ENCODE data around the gene AFAP1L2. TPM values are rescaled to one million over a fixed set of nuclear protein-coding genes. Genes with fewer than 3 reads are reported as not detected.
A peak's percentile ranks its signal among the peaks of the same experiment; 100 is the strongest.

AFAP1L2 gene
- polyA plus RNA-seq, 4 donors = 1.1 to 7.7 (median 3.3) TPM

DNA sequence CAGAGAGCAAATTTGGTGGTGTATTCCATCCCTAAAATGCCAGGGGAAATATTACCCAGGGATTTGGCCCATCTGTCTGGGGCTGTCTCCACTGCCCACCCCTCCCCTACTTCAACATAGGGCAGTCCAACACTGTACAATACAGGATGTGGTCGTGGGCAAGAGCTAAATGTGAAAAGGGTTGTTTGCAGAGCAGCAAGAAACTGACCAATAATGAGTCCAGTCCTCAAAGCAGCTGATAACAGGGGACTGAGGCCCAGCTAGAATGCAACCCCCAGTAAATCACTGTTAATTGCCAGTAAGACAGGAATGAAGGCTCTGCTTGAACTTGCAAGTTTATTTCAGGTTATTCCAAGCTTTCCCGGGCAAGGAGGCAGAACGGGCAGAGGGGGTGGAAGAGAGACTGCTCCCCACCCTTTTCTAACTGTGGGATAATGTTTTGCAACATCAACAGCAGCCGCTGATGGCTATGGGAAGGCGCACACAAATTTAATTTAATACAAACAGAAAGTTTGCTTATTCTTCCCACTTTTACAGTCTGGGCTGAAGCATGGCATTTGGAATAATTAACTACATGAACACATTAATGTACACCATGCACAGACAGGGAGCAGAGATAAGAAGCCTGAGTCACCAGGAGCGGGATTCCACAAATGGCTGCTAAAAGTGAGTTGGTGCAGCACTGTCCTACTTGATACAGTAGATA, 36.8 kb downstream of the AFAP1L2 start:
- Histone ChIP-seq H3K9me3 (ENCODE audit: control insufficient read depth in 2 of 2, insufficient read depth in 1 of 2, low read depth in 1 of 2, low read length in 1 of 2) (no peaks in the 10 kb centered on the region), H3K4me1 (ENCODE audit: control insufficient read depth in 3 of 3, insufficient read depth in 2 of 3, low read depth in 1 of 3, low read length in 2 of 3) (peaks cover 0 to 14% (median 0%) of the 10 kb centered on the region in 3 donors), H3K27ac (ENCODE audit: low read depth in 1 of 3, low read length in 2 of 3) (peak overlapping the region in 2 of 3 donors; percentile 23 to 25), H3K36me3 (ENCODE audit: control insufficient read depth in 3 of 3, insufficient read depth in 2 of 3, low read depth in 1 of 3, low read length in 3 of 3) (peaks cover 0 to 2% (median 0%) of the 10 kb centered on the region in 3 donors), H3K27me3 (ENCODE audit: control insufficient read depth in 3 of 3, insufficient read depth in 3 of 3, low read length in 3 of 3) (no peaks in the 10 kb centered on the region), H3K4me3 (ENCODE audit: low read depth in 1 of 3, low read length in 3 of 3) (no peak overlapping the region)
- FAIRE-seq = no peak
- WGBS, 3 donors = 47 to 65% (median 61%) methylated on average over 6 of the region's 6 CpGs
- DNase-seq = peak in 1 of 2 donors; percentile 31

DNA sequence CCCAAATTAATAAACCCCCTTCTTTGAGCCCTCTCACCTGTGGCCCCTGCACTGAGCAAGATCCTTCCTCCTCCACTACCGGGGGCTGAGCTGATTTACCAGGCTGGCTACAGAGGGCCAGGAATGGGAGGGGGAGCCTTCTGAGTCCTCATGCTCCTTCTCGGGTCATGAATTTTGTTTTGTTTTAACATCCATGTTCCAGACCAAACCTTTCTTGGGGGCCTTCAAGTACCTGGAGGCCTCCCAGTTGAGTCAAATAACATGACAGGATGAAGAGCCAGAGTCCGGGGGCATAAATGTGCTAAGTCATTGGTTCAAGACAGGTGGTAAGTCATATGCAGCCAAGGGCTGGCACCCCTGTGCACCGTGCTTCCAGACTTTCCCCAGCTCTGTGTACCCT, 39.6 kb downstream of the AFAP1L2 start:
- H3K4me1 ChIP-seq (ENCODE audit: control insufficient read depth in 3 of 3, insufficient read depth in 2 of 3, low read depth in 1 of 3, low read length in 2 of 3) = peaks cover 0 to 14% (median 0%) of the 10 kb centered on the region in 3 donors
- FAIRE-seq (no peak), DNase-seq (no peak)
- no peak overlapping the region for H3K27ac ChIP-seq (ENCODE audit: low read depth in 1 of 3, low read length in 2 of 3)
- WGBS, 3 donors = 93 to 96% (median 94%) methylated on average over 4 of the region's 4 CpGs
- no peaks in the 10 kb centered on the region for H3K9me3 ChIP-seq (ENCODE audit: control insufficient read depth in 2 of 2, insufficient read depth in 1 of 2, low read depth in 1 of 2, low read length in 1 of 2)
- H3K4me3 ChIP-seq (ENCODE audit: low read depth in 1 of 3, low read length in 3 of 3) = no peak overlapping the region
- H3K27me3 ChIP-seq (ENCODE audit: control insufficient read depth in 3 of 3, insufficient read depth in 3 of 3, low read length in 3 of 3) = no peaks in the 10 kb centered on the region
- peaks cover 0 to 2% (median 0%) of the 10 kb centered on the region in 3 donors for H3K36me3 ChIP-seq (ENCODE audit: control insufficient read depth in 3 of 3, insufficient read depth in 2 of 3, low read depth in 1 of 3, low read length in 3 of 3)

- FAIRE-seq = no peak
- 91 to 98% (median 92%) methylated on average over 4 of the region's 4 CpGs for WGBS, 3 donors
- H3K9me3 ChIP-seq (ENCODE audit: control insufficient read depth in 2 of 2, insufficient read depth in 1 of 2, low read depth in 1 of 2, low read length in 1 of 2) = no peaks in the 10 kb centered on the region
- no peaks in the 10 kb centered on the region for H3K27me3 ChIP-seq (ENCODE audit: control insufficient read depth in 3 of 3, insufficient read depth in 3 of 3, low read length in 3 of 3)
- H3K27ac ChIP-seq (ENCODE audit: low read depth in 1 of 3, low read length in 2 of 3) = no peak overlapping the region
- no peak for DNase-seq
- H3K4me3 ChIP-seq (ENCODE audit: low read depth in 1 of 3, low read length in 3 of 3) = no peak overlapping the region
- peaks cover 0 to 14% (median 0%) of the 10 kb centered on the region in 3 donors for H3K4me1 ChIP-seq (ENCODE audit: control insufficient read depth in 3 of 3, insufficient read depth in 2 of 3, low read depth in 1 of 3, low read length in 2 of 3)
- H3K36me3 ChIP-seq (ENCODE audit: control insufficient read depth in 3 of 3, insufficient read depth in 2 of 3, low read depth in 1 of 3, low read length in 3 of 3) = peaks cover 0 to 2% (median 0%) of the 10 kb centered on the region in 3 donors
Observed at GRCh38 chr10:114363745-114364454, 40.4 kb downstream of the AFAP1L2 start.

GRCh38 chr10:114362826-114363355, 41.4 kb downstream of the AFAP1L2 start:
- WGBS, 3 donors = 85 to 89% (median 87%) methylated on average over 15 to 16 of the region's 16 CpGs
- H3K36me3 ChIP-seq (ENCODE audit: control insufficient read depth in 3 of 3, insufficient read depth in 2 of 3, low read depth in 1 of 3, low read length in 3 of 3) = peaks cover 0 to 2% (median 0%) of the 10 kb centered on the region in 3 donors

DNA sequence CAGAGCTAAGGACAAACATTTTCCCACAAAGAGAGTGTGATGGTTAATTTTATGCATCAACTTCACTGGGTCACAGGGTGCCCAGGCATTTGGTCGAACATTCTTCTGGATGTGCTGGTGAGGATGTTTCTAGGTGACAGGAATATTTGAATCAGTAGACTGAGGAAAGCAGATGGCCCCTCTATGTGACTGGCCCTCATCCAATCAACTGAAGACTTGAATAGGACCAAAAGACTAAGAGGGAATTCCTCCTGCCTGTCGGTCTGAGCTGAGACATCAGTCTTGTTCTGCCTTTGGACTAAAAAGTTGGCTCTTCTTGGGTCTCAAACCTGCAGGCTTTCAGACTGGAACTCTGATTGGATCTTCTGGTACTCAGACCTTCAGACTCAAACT, 44.4 kb downstream of the AFAP1L2 start:
- Histone ChIP-seq H3K4me3 (ENCODE audit: low read depth in 1 of 3, low read length in 3 of 3) (no peak overlapping the region), H3K27me3 (ENCODE audit: control insufficient read depth in 3 of 3, insufficient read depth in 3 of 3, low read length in 3 of 3) (no peaks in the 10 kb centered on the region), H3K4me1 (ENCODE audit: control insufficient read depth in 3 of 3, insufficient read depth in 2 of 3, low read depth in 1 of 3, low read length in 2 of 3) (peaks cover 0 to 5% (median 0%) of the 10 kb centered on the region in 3 donors), H3K27ac (ENCODE audit: low read depth in 1 of 3, low read length in 2 of 3) (no peak overlapping the region), H3K36me3 (ENCODE audit: control insufficient read depth in 3 of 3, insufficient read depth in 2 of 3, low read depth in 1 of 3, low read length in 3 of 3) (peaks cover 0 to 2% (median 0%) of the 10 kb centered on the region in 3 donors), H3K9me3 (ENCODE audit: control insufficient read depth in 2 of 2, insufficient read depth in 1 of 2, low read depth in 1 of 2, low read length in 1 of 2) (no peaks in the 10 kb centered on the region)
- 83 to 93% (median 91%) methylated on average over 2 of the region's 2 CpGs for WGBS, 3 donors
- no peak for FAIRE-seq
- no peak for DNase-seq

More at GRCh38 chr10:114362826-114363355, 41.4 kb downstream of the AFAP1L2 start:
- Histone ChIP-seq H3K9me3 (ENCODE audit: control insufficient read depth in 2 of 2, insufficient read depth in 1 of 2, low read depth in 1 of 2, low read length in 1 of 2) (no peaks in the 10 kb centered on the region), H3K27ac (ENCODE audit: low read depth in 1 of 3, low read length in 2 of 3) (no peak overlapping the region), H3K4me1 (ENCODE audit: control insufficient read depth in 3 of 3, insufficient read depth in 2 of 3, low read depth in 1 of 3, low read length in 2 of 3) (peaks cover 0 to 12% (median 0%) of the 10 kb centered on the region in 3 donors), H3K4me3 (ENCODE audit: low read depth in 1 of 3, low read length in 3 of 3) (no peak overlapping the region), H3K27me3 (ENCODE audit: control insufficient read depth in 3 of 3, insufficient read depth in 3 of 3, low read length in 3 of 3) (no peaks in the 10 kb centered on the region)
- FAIRE-seq (no peak), DNase-seq (no peak)

- FAIRE-seq = no peak
- WGBS, 3 donors = 85 to 92% (median 88%) methylated on average over 3 of the region's 3 CpGs
- H3K27ac ChIP-seq (ENCODE audit: low read depth in 1 of 3, low read length in 2 of 3) = no peak overlapping the region
Observed at GRCh38 chr10:114359041-114359952, 45.0 kb downstream of the AFAP1L2 start.

GRCh38 chr10:114357515-114357996, 46.7 kb downstream of the AFAP1L2 start:
- FAIRE-seq = no peak
- peaks cover 0 to 5% (median 0%) of the 10 kb centered on the region in 3 donors for H3K4me1 ChIP-seq (ENCODE audit: control insufficient read depth in 3 of 3, insufficient read depth in 2 of 3, low read depth in 1 of 3, low read length in 2 of 3)
- WGBS, 3 donors = 57 to 69% (median 64%) methylated on average over 2 of the region's 2 CpGs
- H3K4me3 ChIP-seq (ENCODE audit: low read depth in 1 of 3, low read length in 3 of 3) = no peak overlapping the region
- DNase-seq = no peak
- no peaks in the 10 kb centered on the region for H3K27me3 ChIP-seq (ENCODE audit: control insufficient read depth in 3 of 3, insufficient read depth in 3 of 3, low read length in 3 of 3)
- H3K27ac ChIP-seq (ENCODE audit: low read depth in 1 of 3, low read length in 2 of 3) = no peak overlapping the region
- H3K36me3 ChIP-seq (ENCODE audit: control insufficient read depth in 3 of 3, insufficient read depth in 2 of 3, low read depth in 1 of 3, low read length in 3 of 3) = no peaks in the 10 kb centered on the region
- H3K9me3 ChIP-seq (ENCODE audit: control insufficient read depth in 2 of 2, insufficient read depth in 1 of 2, low read depth in 1 of 2, low read length in 1 of 2) = no peaks in the 10 kb centered on the region

More at GRCh38 chr10:114359041-114359952, 45.0 kb downstream of the AFAP1L2 start:
- Histone ChIP-seq H3K4me3 (ENCODE audit: low read depth in 1 of 3, low read length in 3 of 3) (no peak overlapping the region), H3K4me1 (ENCODE audit: control insufficient read depth in 3 of 3, insufficient read depth in 2 of 3, low read depth in 1 of 3, low read length in 2 of 3) (peaks cover 0 to 5% (median 0%) of the 10 kb centered on the region in 3 donors), H3K27me3 (ENCODE audit: control insufficient read depth in 3 of 3, insufficient read depth in 3 of 3, low read length in 3 of 3) (no peaks in the 10 kb centered on the region), H3K36me3 (ENCODE audit: control insufficient read depth in 3 of 3, insufficient read depth in 2 of 3, low read depth in 1 of 3, low read length in 3 of 3) (peaks cover 0 to 2% (median 0%) of the 10 kb centered on the region in 3 donors), H3K9me3 (ENCODE audit: control insufficient read depth in 2 of 2, insufficient read depth in 1 of 2, low read depth in 1 of 2, low read length in 1 of 2) (no peaks in the 10 kb centered on the region)
- DNase-seq = no peak
